Stimulated activated CD8-positive, alpha-beta memory T cell treated with anti-CD3 and anti-CD28 coated beads, Interleukin-2, amount 100 ng/mL, for 48 hours (primary cell): ENCODE results near the gene RNU1-2.
"Not testable (repeated sequence)": the region's sequence is repeated elsewhere in the genome, so short reads cannot be mapped to it uniquely, and the experiment has no call there.

Source experiments
- DNase-seq, 2 donors: peaks; one replicate each; pipeline ENCODE4 v3.0.0-alpha.2; 2020; ENCODE audit warnings: low read depth in 2 of 2

Gene RNU1-2

GRCh38 chr1:16911851-16912721, 16.3 kb downstream of the RNU1-2 start:
- DNase-seq, result not testable (repeated sequence)

- DNase-seq, result not testable (repeated sequence)
These were observed 17.0 kb downstream of the RNU1-2 start for GRCh38 chr1:16912742-16913141.

GRCh38 chr1:16913181-16913832, 17.5 kb downstream of the RNU1-2 start:
- no peak for DNase-seq

GRCh38 chr1:16913833-16914662, 18.3 kb downstream of the RNU1-2 start:
- peak; percentile 95 to 96 for DNase-seq

GRCh38 chr1:16914928-16915626, 19.3 kb downstream of the RNU1-2 start:
- DNase-seq, result not testable (repeated sequence)

- no peak for DNase-seq
These were observed 19.8 kb downstream of the RNU1-2 start for GRCh38 chr1:16915627-16915973.

- DNase-seq, result not testable (repeated sequence)
These were observed 20.5 kb downstream of the RNU1-2 start for GRCh38 chr1:16916036-16916880.

- no peak for DNase-seq
These were observed 22.6 kb downstream of the RNU1-2 start for GRCh38 chr1:16918371-16918770.

GRCh38 chr1:16918936-16919665, 23.3 kb downstream of the RNU1-2 start:
- DNase-seq, result not testable (repeated sequence)

GRCh38 chr1:16920951-16921350, 25.2 kb downstream of the RNU1-2 start:
- DNase-seq, result no peak

GRCh38 chr1:16921391-16922185, 25.8 kb downstream of the RNU1-2 start, which contains the start of gene CROCC:
Gene CROCC, plus strand, starts transcription at chr1:16921931. Its CDS starts 88 bp downstream, at chr1:16922019.
- peak; percentile 47 to 58 for DNase-seq

GRCh38 chr1:16922466-16922865, 26.7 kb downstream of the RNU1-2 start:
- DNase-seq, result no peak

GRCh38 chr1:16922885-16923431, 27.2 kb downstream of the RNU1-2 start:
- DNase-seq, result no peak

- DNase-seq, result no peak
These were observed 28.6 kb downstream of the RNU1-2 start for GRCh38 chr1:16924216-16924918.

GRCh38 chr1:16924919-16925477, 29.2 kb downstream of the RNU1-2 start:
- no peak for DNase-seq

- no peak for DNase-seq
These were observed 30.1 kb downstream of the RNU1-2 start for GRCh38 chr1:16925635-16926490.
